RWPE2 (cell line): ENCODE measurements around the gene TRIP12.

Experiments used
- ATAC-seq: fragments of 200-7000 bp; cut with Tn5 transposase; 3 replicates; pipeline ENCODE4 v1.9.1; 2021; ENCODE audit warnings: low read depth
- DNase-seq: peaks from one replicate; pipeline ENCODE4 v3.0.0-alpha.2; 2020; ENCODE audit warnings: low spot score
- H3K27ac ChIP-seq: fragments of 450-650 bp; 2 replicates; pipeline ENCODE4 v1.5.1; 2017; ENCODE audit warnings: mild to moderate bottlenecking; ENCODE audit not compliant: poor library complexity, severe bottlenecking
- H3K27me3 ChIP-seq: fragments of 250-450 bp; sonication (Bioruptor Pico); 2 replicates; pipeline ENCODE4 v1.5.1; 2021; ENCODE audit warnings: mild to moderate bottlenecking, moderate library complexity; ENCODE audit not compliant: insufficient read depth, poor library complexity, severe bottlenecking
- H3K36me3 ChIP-seq: fragments of 250-450 bp; sonication (Bioruptor Pico); 2 replicates; pipeline ENCODE4 v1.5.1; 2020; ENCODE audit warnings: low read depth, mild to moderate bottlenecking, moderate library complexity
- H3K4me1 ChIP-seq: fragments of 250-450 bp; sonication (Bioruptor Pico); 2 replicates; pipeline ENCODE4 v1.5.1; 2021; ENCODE audit warnings: mild to moderate bottlenecking, moderate library complexity; ENCODE audit not compliant: insufficient read depth, poor library complexity, severe bottlenecking
- H3K4me3 ChIP-seq: fragments of 250-450 bp; sonication (Bioruptor Pico); 2 replicates; pipeline ENCODE4 v1.5.1; 2021; ENCODE audit warnings: mild to moderate bottlenecking, moderate library complexity; ENCODE audit not compliant: severe bottlenecking
- H3K9me3 ChIP-seq: fragments of 250-450 bp; sonication (Bioruptor Pico); 2 replicates; pipeline ENCODE4 v1.5.1; 2021; ENCODE audit warnings: mild to moderate bottlenecking, moderate library complexity; ENCODE audit not compliant: severe bottlenecking
- TF ChIP-seq, protein P1 (sequence below): fragments of 450-650 bp; IDR thresholded peaks from one replicate; pipeline ENCODE4 v1.5.1; 2017; ENCODE audit warnings: mild to moderate bottlenecking, moderate library complexity; ENCODE audit not compliant: poor library complexity, severe bottlenecking

The TRIP12 gene

DNA sequence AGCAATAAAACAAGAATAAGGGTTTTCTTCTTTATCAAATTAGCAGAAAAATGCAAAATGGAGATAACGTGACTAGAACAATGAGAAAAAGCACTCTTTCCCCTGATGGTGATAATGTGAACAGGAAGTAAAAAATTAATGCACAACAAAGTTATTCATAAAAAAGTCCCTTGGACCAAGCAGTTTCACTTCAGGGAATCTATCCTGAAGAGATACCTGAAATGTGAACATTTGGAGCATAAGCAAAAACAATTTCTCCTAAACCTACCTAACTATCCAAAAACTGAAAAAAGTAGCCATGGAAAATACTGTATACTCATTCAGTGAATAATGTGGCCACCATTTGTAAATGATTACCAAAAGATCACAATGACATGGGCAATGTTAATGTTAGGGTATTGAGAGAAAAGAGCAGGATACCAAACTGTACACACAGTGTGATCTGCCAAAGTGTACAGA, 48.7 kb downstream of the TRIP12 start:
- Histone ChIP-seq H3K36me3 (peaks cover 64% of the 10 kb centered on the region), H3K27me3 (no peaks in the 10 kb centered on the region), H3K9me3 (no peaks in the 10 kb centered on the region), H3K27ac (no peak overlapping the region), H3K4me1 (no peaks in the 10 kb centered on the region), H3K4me3 (no peak overlapping the region)
- TF ChIP-seq, protein P1, sequence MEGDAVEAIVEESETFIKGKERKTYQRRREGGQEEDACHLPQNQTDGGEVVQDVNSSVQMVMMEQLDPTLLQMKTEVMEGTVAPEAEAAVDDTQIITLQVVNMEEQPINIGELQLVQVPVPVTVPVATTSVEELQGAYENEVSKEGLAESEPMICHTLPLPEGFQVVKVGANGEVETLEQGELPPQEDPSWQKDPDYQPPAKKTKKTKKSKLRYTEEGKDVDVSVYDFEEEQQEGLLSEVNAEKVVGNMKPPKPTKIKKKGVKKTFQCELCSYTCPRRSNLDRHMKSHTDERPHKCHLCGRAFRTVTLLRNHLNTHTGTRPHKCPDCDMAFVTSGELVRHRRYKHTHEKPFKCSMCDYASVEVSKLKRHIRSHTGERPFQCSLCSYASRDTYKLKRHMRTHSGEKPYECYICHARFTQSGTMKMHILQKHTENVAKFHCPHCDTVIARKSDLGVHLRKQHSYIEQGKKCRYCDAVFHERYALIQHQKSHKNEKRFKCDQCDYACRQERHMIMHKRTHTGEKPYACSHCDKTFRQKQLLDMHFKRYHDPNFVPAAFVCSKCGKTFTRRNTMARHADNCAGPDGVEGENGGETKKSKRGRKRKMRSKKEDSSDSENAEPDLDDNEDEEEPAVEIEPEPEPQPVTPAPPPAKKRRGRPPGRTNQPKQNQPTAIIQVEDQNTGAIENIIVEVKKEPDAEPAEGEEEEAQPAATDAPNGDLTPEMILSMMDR = no peak
- ATAC-seq (no peak), DNase-seq (no peak)

DNA sequence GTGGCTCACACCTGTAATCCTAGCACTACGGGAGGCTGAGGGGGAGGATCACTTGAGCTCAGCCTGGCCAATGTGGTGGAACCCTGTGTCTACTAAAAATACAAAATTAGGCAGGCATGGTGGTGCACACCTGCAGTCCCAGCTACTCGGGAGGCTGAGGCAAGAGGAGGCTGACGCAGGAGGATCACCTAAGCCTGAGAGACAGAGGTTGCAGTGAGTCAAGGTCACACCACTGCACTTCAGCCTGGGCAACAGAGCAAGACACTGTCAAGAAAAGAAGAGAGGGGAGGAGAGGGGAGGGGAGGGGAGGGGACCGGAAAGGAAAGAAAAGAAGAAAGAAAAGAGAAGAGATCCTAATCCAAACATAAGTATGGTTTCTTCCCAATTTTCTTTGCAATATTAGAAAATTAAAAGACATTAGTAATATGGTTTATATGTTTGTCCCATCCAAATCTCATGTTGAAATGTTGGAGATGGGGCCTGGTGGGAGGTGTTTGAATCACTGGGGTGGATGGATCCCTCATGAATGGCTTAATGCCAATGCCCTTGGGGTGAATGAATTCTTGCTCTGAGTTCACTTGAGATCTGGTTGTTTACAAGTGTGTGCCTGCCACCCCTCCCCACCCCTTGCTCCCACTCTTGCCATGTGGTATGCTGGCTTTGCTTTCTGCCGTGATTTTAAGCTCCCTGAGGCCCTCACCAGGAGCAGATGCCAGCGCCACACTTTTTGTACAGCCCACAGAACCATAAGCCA, 50.7 kb downstream of the TRIP12 start:
- no peak for ATAC-seq
- Histone ChIP-seq H3K4me1 (no peaks in the 10 kb centered on the region), H3K4me3 (no peak overlapping the region), H3K36me3 (peaks cover 51% of the 10 kb centered on the region), H3K27me3 (no peaks in the 10 kb centered on the region), H3K9me3 (no peaks in the 10 kb centered on the region), H3K27ac (no peak overlapping the region)
- no peak for DNase-seq
- TF ChIP-seq, protein P1 = no peak

DNA sequence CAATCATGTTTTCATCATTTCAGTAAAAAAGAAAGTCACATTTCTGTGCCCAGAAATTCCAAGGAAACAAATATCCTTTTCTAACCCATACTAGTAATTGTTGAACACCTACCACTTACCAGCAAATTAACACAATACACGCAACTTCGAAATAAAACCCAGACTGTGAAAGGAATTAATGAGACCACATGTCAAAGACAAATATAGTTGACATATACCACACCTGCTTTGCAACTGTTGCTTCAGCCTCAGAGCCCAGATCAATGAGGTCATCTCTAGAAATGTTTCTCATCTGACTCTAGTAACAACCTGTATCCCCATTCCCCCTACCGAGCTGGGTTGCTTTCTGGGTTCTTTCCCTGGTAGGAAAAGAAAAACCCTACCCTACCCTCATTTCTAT, 52.6 kb downstream of the TRIP12 start:
- Histone ChIP-seq H3K27ac (no peak overlapping the region), H3K36me3 (peaks cover 41% of the 10 kb centered on the region)
- TF ChIP-seq, protein P1 = no peak

DNA sequence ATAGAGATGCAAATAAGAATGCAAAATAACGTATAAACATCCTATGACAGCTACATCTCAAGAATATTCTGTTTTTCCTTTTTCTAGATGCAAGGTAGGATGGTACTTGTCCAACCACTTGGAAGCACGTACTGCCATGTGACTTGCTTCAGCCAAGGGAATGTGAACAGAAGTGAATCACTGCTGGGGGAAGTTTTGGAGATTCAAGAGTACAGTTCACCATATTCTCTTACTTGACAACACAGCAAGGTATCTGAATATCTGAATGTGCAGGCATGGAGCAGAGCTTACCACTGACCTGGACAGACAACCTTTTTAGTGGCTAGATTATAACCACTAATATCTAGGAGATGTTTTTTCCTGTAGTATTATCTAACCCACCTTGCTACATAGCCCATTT, 53.0 kb downstream of the TRIP12 start:
- TF ChIP-seq, protein P1 = no peak
- no peak overlapping the region for H3K27ac ChIP-seq
- no peak for ATAC-seq
- no peaks in the 10 kb centered on the region for H3K27me3 ChIP-seq
- peaks cover 39% of the 10 kb centered on the region for H3K36me3 ChIP-seq
- no peak for DNase-seq
- no peak overlapping the region for H3K4me3 ChIP-seq
- no peaks in the 10 kb centered on the region for H3K4me1 ChIP-seq
- no peaks in the 10 kb centered on the region for H3K9me3 ChIP-seq

More for the DNA sequence above, 52.6 kb downstream of the TRIP12 start:
- Histone ChIP-seq H3K9me3 (no peaks in the 10 kb centered on the region), H3K4me1 (no peaks in the 10 kb centered on the region), H3K27me3 (no peaks in the 10 kb centered on the region), H3K4me3 (no peak overlapping the region)
- DNase-seq (no peak), ATAC-seq (no peak)

DNA sequence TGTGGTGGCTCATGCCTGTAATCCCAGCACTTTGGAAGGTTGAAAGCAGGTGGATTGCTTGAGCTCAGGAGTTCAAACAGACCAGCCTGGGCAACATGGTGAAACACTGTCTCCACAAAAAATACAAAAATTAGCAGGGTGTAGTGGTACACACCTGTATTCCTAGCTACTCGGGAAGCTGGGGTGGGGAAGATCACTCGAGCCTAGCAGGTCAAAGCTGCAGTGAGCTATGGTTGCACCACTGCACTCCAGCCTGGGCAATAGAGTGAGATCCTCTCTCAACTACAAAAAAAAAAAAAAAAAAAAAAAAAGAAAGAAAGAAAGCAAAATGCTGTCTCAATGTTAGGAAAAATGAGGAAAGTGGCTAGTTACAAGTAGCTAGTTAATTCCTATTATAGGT, 56.8 kb downstream of the TRIP12 start:
- H3K27ac ChIP-seq = no peak overlapping the region

More for the DNA sequence above, 56.8 kb downstream of the TRIP12 start:
- Histone ChIP-seq H3K36me3 (peaks cover 25% of the 10 kb centered on the region), H3K9me3 (no peaks in the 10 kb centered on the region), H3K4me1 (peaks cover 3% of the 10 kb centered on the region), H3K4me3 (no peak overlapping the region), H3K27me3 (no peaks in the 10 kb centered on the region)
- DNase-seq = no peak
- TF ChIP-seq, protein P1 = no peak
- no peak for ATAC-seq
